Body of pancreas (tissue), 4 donors: ENCODE data around the gene BAHCC1. TPM values are rescaled to one million over a fixed set of nuclear protein-coding genes. Genes with fewer than 3 reads are reported as not detected.

Experiments
- ATAC-seq: fragments of 150-250 bp; one replicate; pipeline ENCODE4 v1.9.1; 2016
- DNase-seq, 4 donors: peaks; one replicate each; pipeline ENCODE4 v3.0.0-alpha.2; 2019
- H3K27ac ChIP-seq, 4 donors: fragments of 200-600 bp; sonication (generic); 1 replicate in 3 of 4; 2 replicates in 1 of 4; pipeline versions ENCODE4 v1.5.1 to v1.6.1; 2016 to 2019; ENCODE audit warnings: mild to moderate bottlenecking in 1 of 4, mixed read lengths in 1 of 4, moderate library complexity in 1 of 4
- H3K27me3 ChIP-seq, 2 donors: fragments of 200-600 bp; sonication (generic); one replicate each; pipeline ENCODE4 v1.6.0; 2016; ENCODE audit warnings: mild to moderate bottlenecking in 1 of 2
- H3K36me3 ChIP-seq, 2 donors: fragments of 200-600 bp; sonication (generic); replicated peaks in 1 of 2; 2 replicates each; pipeline ENCODE4 v1.5.1; 2016; ENCODE audit warnings: low read depth in 2 of 2; ENCODE audit not compliant: insufficient read depth in 1 of 2
- H3K4me1 ChIP-seq: fragments of 200-600 bp; sonication (generic); one replicate; pipeline ENCODE4 v1.6.0; 2016
- H3K4me3 ChIP-seq, 2 donors: fragments of 200-600 bp; sonication (generic); 1 replicate in 1 of 2; 2 replicates in 1 of 2; pipeline ENCODE4 v1.5.1; 2016 to 2019
- H3K9me3 ChIP-seq, 3 donors: fragments of 200-600 bp; sonication (generic); 1 replicate in 2 of 3; 2 replicates in 1 of 3; pipeline ENCODE4 v1.5.1; 2016
- CTCF ChIP-seq, 7 experiments: fragments of 450-650 bp in 4 of 7; fragments of 200-600 bp in 3 of 7; sonication (generic) in 3 of 7; IDR thresholded peaks; one replicate each; pipeline ENCODE4 v1.5.1; 2016 to 2019; ENCODE audit warnings: antibody characterized with exemption in 7 of 7
- POLR2A ChIP-seq, 3 donors: fragments of 450-650 bp; IDR thresholded peaks; one replicate each; pipeline ENCODE4 v1.6.1; 2016; ENCODE audit warnings: antibody characterized with exemption in 3 of 3, mild to moderate bottlenecking in 2 of 3
- WGBS, 2 donors: methylation state at CpG; one replicate each; pipeline ENCODE4 v1.1.5; 2017; 5-methylcytosine and 5-hydroxymethylcytosine counted together
- intact Hi-C: fragments of 100-400 bp; cut with DNase I; formaldehyde crosslinking; loops from one replicate; pipeline ENCODE4 v1.15.1; 2023
- total RNA-seq, 2 donors: library from RNA; depleted of rRNA; stranded (reverse); fragments of >200 nt; gene quantifications; one replicate each; pipeline ENCODE4 v1.1.0, GENCODE V29; 2016

Gene BAHCC1
- total RNA-seq, 2 donors from 2014 or later = 5.7 to 14.8 TPM

GRCh38 chr17:81381632-81382577 is 13.4 kb upstream of the BAHCC1 start:
- TF ChIP-seq POLR2A (IDR thresholded peaks at IDR 0.05) (no peak), CTCF (IDR thresholded peaks at IDR 0.05) (no peak)
- no peak overlapping the region for H3K4me3 ChIP-seq
- H3K9me3 ChIP-seq = no peaks in the 10 kb centered on the region
- H3K27me3 ChIP-seq = no peaks in the 10 kb centered on the region
- H3K4me1 ChIP-seq = peaks cover 15% of the 10 kb centered on the region
- DNase-seq (no peak), ATAC-seq (no peak)
- H3K36me3 ChIP-seq = no peaks in the 10 kb centered on the region
- 93 to 95% methylated on average over 8 to 35 of the region's 37 CpGs for WGBS, 2 donors
- no peak overlapping the region for H3K27ac ChIP-seq
- intact Hi-C loops = no loop called here

- Histone ChIP-seq H3K27ac (no peak overlapping the region), H3K36me3 (no peaks in the 10 kb centered on the region), H3K4me3 (no peak overlapping the region), H3K9me3 (no peaks in the 10 kb centered on the region), H3K27me3 (no peaks in the 10 kb centered on the region), H3K4me1 (peaks cover 18% of the 10 kb centered on the region)
- DNase-seq (no peak), ATAC-seq (no peak)
- WGBS, 2 donors = 93 to 100% methylated on average over 1 to 6 of the region's 6 CpGs
- TF ChIP-seq CTCF (IDR thresholded peaks at IDR 0.05) = no peak
- no peak for TF ChIP-seq POLR2A (IDR thresholded peaks at IDR 0.05)
- intact Hi-C loops = no loop called here
These were observed 12.4 kb upstream of the BAHCC1 start for GRCh38 chr17:81382851-81383250.

- DNase-seq (no peak), ATAC-seq (no peak)
- Histone ChIP-seq H3K36me3 (no peaks in the 10 kb centered on the region), H3K4me1 (peaks cover 28% of the 10 kb centered on the region), H3K4me3 (no peak overlapping the region), H3K27me3 (no peaks in the 10 kb centered on the region), H3K27ac (no peak overlapping the region), H3K9me3 (no peaks in the 10 kb centered on the region)
- 89 to 91% methylated on average over 18 to 22 of the region's 32 CpGs for WGBS, 2 donors
- intact Hi-C loops = no loop called here
- TF ChIP-seq POLR2A (IDR thresholded peaks at IDR 0.05) = no peak
- TF ChIP-seq CTCF (IDR thresholded peaks at IDR 0.05) = no peak
These were observed 11.5 kb upstream of the BAHCC1 start for GRCh38 chr17:81383504-81384421.

GRCh38 chr17:81384929-81385319 is 10.3 kb upstream of the BAHCC1 start:
- WGBS, 2 donors = 92 to 96% methylated on average over 3 to 7 of the region's 7 CpGs
- Histone ChIP-seq H3K27me3 (no peaks in the 10 kb centered on the region), H3K36me3 (no peaks in the 10 kb centered on the region), H3K27ac (no peak overlapping the region), H3K4me3 (no peak overlapping the region), H3K9me3 (no peaks in the 10 kb centered on the region), H3K4me1 (peaks cover 30% of the 10 kb centered on the region)
- intact Hi-C loops = no loop called here
- TF ChIP-seq CTCF (IDR thresholded peaks at IDR 0.05) (no peak), POLR2A (IDR thresholded peaks at IDR 0.05) (no peak)
- DNase-seq (no peak), ATAC-seq (no peak)
